Measurements from ENCODE around the gene SAC3D1. TPM values are rescaled to one million over a fixed set of nuclear protein-coding genes. Genes with fewer than 3 reads are reported as not detected.

SAC3D1 gene
- total and polyA plus RNA-seq, 2 of the 8 experiments (the other 6 are each of a cell fraction or from before 2014, with no cell fraction given), result 19.4 to 25.8 TPM

DNA sequence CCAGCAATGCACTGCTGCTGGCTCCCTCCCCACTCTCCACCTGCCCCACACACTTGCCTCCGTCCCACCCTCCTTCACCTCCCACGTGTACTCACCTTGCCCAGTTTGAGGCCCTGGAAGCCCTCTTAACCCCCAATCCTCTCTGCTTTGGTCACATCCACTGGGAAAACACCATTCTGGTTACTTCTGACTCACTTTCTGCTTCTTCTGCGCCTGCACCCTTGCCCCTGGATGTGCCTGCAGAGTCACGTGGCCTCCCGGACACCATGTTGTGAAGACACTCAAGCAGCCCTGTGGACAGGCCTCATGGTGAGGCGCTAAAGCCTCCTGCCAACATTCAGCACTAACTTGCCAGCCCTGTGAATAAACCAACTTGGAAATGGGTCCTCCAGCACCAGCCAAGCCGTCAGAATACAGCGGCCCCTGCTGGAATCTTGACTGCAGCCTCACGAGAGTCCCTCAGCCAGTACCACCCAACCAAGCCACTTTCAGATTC is 20.0 kb downstream of the SAC3D1 start:
- H3K4ac ChIP-seq (replicated peaks; ENCODE audit: insufficient read length, low read depth, low read length), result peak overlapping the region; percentile 11
- no peak overlapping the region for H3K4me3 ChIP-seq (ENCODE audit: extremely low read depth in 1 of 4, insufficient read depth in 2 of 4, low read depth in 3 of 4, low read length in 4 of 4)
- no peak overlapping the region for H2AFZ ChIP-seq (ENCODE audit: low read length)
- TF ChIP-seq CHD1 (IDR thresholded peaks at IDR 0.05; ENCODE audit: low read depth, low read length), result no peak
- no peak for TF ChIP-seq NANOG (IDR thresholded peaks at IDR 0.05; ENCODE audit: insufficient read depth, low read depth, low read length, poor library complexity, severe bottlenecking)
- TF ChIP-seq GABPA (IDR thresholded peaks at IDR 0.05; ENCODE audit: borderline replicate concordance, insufficient read depth, low read length), result peak; percentile 60; the same call in 1 of the 2 replicates
- TF ChIP-seq RXRA (IDR thresholded peaks at IDR 0.05; ENCODE audit: insufficient read depth, low read depth, low read length), result no peak
- peak; percentile 60 to 69 for TF ChIP-seq RAD21 (IDR thresholded peaks at IDR 0.05 in 1 of 2, conservative IDR thresholded peaks at IDR 0.05 in 1 of 2; ENCODE audit: low read depth in 2 of 2, low read length in 2 of 2)
- TF ChIP-seq, protein P1, sequence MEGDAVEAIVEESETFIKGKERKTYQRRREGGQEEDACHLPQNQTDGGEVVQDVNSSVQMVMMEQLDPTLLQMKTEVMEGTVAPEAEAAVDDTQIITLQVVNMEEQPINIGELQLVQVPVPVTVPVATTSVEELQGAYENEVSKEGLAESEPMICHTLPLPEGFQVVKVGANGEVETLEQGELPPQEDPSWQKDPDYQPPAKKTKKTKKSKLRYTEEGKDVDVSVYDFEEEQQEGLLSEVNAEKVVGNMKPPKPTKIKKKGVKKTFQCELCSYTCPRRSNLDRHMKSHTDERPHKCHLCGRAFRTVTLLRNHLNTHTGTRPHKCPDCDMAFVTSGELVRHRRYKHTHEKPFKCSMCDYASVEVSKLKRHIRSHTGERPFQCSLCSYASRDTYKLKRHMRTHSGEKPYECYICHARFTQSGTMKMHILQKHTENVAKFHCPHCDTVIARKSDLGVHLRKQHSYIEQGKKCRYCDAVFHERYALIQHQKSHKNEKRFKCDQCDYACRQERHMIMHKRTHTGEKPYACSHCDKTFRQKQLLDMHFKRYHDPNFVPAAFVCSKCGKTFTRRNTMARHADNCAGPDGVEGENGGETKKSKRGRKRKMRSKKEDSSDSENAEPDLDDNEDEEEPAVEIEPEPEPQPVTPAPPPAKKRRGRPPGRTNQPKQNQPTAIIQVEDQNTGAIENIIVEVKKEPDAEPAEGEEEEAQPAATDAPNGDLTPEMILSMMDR (IDR thresholded peaks at IDR 0.05; ENCODE audit: control extremely low read depth in 1 of 3, insufficient read depth in 1 of 3, low read depth in 1 of 3, low read length in 3 of 3), result peak; percentile 65 to 83 (median 68)
- H3K9me3 ChIP-seq (ENCODE audit: insufficient read depth in 2 of 2, low read depth in 1 of 2, low read length in 1 of 2), result no peaks in the 10 kb centered on the region
- H3K14ac ChIP-seq (ENCODE audit: insufficient read length), result no peak overlapping the region
- FAIRE-seq (no peak), DNase-seq (ENCODE audit: low read depth in 1 of 2, low spot score in 2 of 2) (peak in 1 of 2 experiments; percentile 67)
- no peak overlapping the region; the same call in 1 of the 2 replicates for H2BK15ac ChIP-seq (ENCODE audit: low read length)
- H3K23ac ChIP-seq (ENCODE audit: insufficient read length), result no peak overlapping the region
- H3K79me1 ChIP-seq (ENCODE audit: low read depth, low read length), result no peaks in the 10 kb centered on the region
- H4K5ac ChIP-seq (ENCODE audit: insufficient read length, low read depth, low read length), result no peak overlapping the region
- ChIA-PET POLR2A (ENCODE audit: partially characterized antibody) (interaction anchor here (0.6 kb wide), 1 partner anchor 13 kb away, joined by 3 read pairs; no protein-coding TSS in a partner anchor), CTCF (ENCODE audit: partially characterized antibody) (interaction anchor here (1.0 to 1.9 kb wide), 4 partner anchors 12 to 47 kb away, joined by 3 to 9 read pairs (median 4); partner anchors contain the start of gene ARL2)
- no peak overlapping the region for H3K27ac ChIP-seq (ENCODE audit: low read depth, low read length)
- H3K23me2 ChIP-seq (ENCODE audit: low read depth, low read length), result no peaks in the 10 kb centered on the region
- no peak overlapping the region for H3K4me2 ChIP-seq (ENCODE audit: insufficient read depth in 1 of 2, low read depth in 2 of 2, low read length in 2 of 2)
- H3K36me3 ChIP-seq (ENCODE audit: control insufficient read depth in 2 of 4, insufficient read depth in 4 of 4, low read length in 3 of 4), result no peaks in the 10 kb centered on the region
- no peak overlapping the region for H2BK120ac ChIP-seq (replicated peaks; ENCODE audit: low read depth, low read length)
- peak overlapping the region; percentile 84; the same call in 1 of the 2 replicates for H2BK12ac ChIP-seq (ENCODE audit: low read depth, low read length)
- H3K4me1 ChIP-seq (replicated peaks in 1 of 4; ENCODE audit: control insufficient read depth in 3 of 4, insufficient read depth in 4 of 4, low read length in 3 of 4), result peaks cover 0 to 3% (median under 1%) of the 10 kb centered on the region in 4 experiments; a peak in 2 of 7 replicates
- H3K56ac ChIP-seq (replicated peaks; ENCODE audit: insufficient read length, low read depth, low read length), result no peak overlapping the region
- no peak overlapping the region for H2AK5ac ChIP-seq (ENCODE audit: low read depth, low read length)
- no peak overlapping the region for H3K9ac ChIP-seq (replicated peaks in 1 of 4; ENCODE audit: extremely low read depth in 1 of 4, low read depth in 3 of 4, low read length in 3 of 4)
- 60% methylated on average over 9 of the region's 9 CpGs; no CpG with 5 or more reads in 1 of the 2 experiments for WGBS, 2 experiments (ENCODE audit: extremely low coverage in 1 of 2, insufficient coverage in 1 of 2, insufficient read length in 1 of 2, insufficient replicate concordance in 2 of 2, low coverage in 1 of 2, low lambda C conversion rate in 2 of 2, missing lambda C conversion rate in 1 of 2)
- no peaks in the 10 kb centered on the region for H3K79me2 ChIP-seq (ENCODE audit: control insufficient read depth in 1 of 2, insufficient read depth in 2 of 2, low read length in 2 of 2)
- no peak overlapping the region for H4K91ac ChIP-seq (replicated peaks; ENCODE audit: insufficient read length, low read length)
- no peak overlapping the region for H2BK5ac ChIP-seq (ENCODE audit: low read depth, low read length)
- H2BK20ac ChIP-seq (ENCODE audit: low read length), result no peak overlapping the region
- peak overlapping the region; percentile 69; the same call in 1 of the 2 replicates for H4K8ac ChIP-seq (ENCODE audit: extremely low read depth, insufficient read depth, low read length)
- H3K18ac ChIP-seq (ENCODE audit: extremely low read depth, low read length), result no peak overlapping the region
- no peaks in the 10 kb centered on the region for H4K20me1 ChIP-seq (replicated peaks in 1 of 2; ENCODE audit: control insufficient read depth in 1 of 2, insufficient read depth in 2 of 2, low read length in 2 of 2)
- H3K27me3 ChIP-seq (replicated peaks in 1 of 4; ENCODE audit: control insufficient read depth in 3 of 4, extremely low read depth in 1 of 4, insufficient read depth in 3 of 4, low read length in 3 of 4), result no peaks in the 10 kb centered on the region; a peak in 1 of 7 replicates
